Natural killer cell (primary cell): ENCODE measurements around the gene TRAF3. TPM values are rescaled to one million over a fixed set of nuclear protein-coding genes. Genes with fewer than 3 reads are reported as not detected.

Source experiments
- ATAC-seq, 3 donors: fragments of 150-1000 bp in 2 of 3; fragments of 200-7000 bp in 1 of 3; cut with Tn5 transposase; 1 replicate in 1 of 3; 2 replicates in 2 of 3; pipeline ENCODE4 v1.10.0; 2021; ENCODE audit warnings: mild to moderate bottlenecking in 2 of 3, moderate library complexity in 2 of 3
- DNase-seq, 2 donors: peaks; one replicate each; pipeline versions ENCODE4 v3.0.0 to v3.0.0-alpha.2; 2013 to 2021; ENCODE audit warnings: mixed read lengths in 1 of 2
- H3K27ac ChIP-seq: one replicate; pipeline ENCODE4 v1.5.1; 2013; ENCODE audit warnings: mild to moderate bottlenecking, low read length
- H3K27me3 ChIP-seq: one replicate; pipeline ENCODE4 v1.6.1; 2013; ENCODE audit warnings: low read length; ENCODE audit not compliant: control insufficient read depth, insufficient read depth
- H3K36me3 ChIP-seq: one replicate; pipeline ENCODE4 v1.6.1; 2013; ENCODE audit warnings: low read length; ENCODE audit not compliant: control insufficient read depth, insufficient read depth
- H3K4me1 ChIP-seq: one replicate; pipeline ENCODE4 v1.6.1; 2013; ENCODE audit warnings: low read length; ENCODE audit not compliant: control insufficient read depth, insufficient read depth
- H3K4me3 ChIP-seq: one replicate; pipeline ENCODE4 v1.5.1; 2013; ENCODE audit warnings: low read length
- H3K9me3 ChIP-seq: one replicate; pipeline ENCODE4 v1.6.1; 2013; ENCODE audit warnings: low read length; ENCODE audit not compliant: control insufficient read depth, insufficient read depth
- H3K27ac Mint-ChIP-seq, 2 donors: one replicate each; pipeline ENCODE4 v1.8.0; 2022; ENCODE audit warnings: mild to moderate bottlenecking in 2 of 2, mixed read lengths in 2 of 2, moderate library complexity in 1 of 2
- H3K27me3 Mint-ChIP-seq, 2 donors: one replicate each; pipeline ENCODE4 v1.8.0; 2022; ENCODE audit warnings: low read depth in 2 of 2, mixed read lengths in 2 of 2
- H3K36me3 Mint-ChIP-seq: one replicate; pipeline ENCODE4 v1.8.0; 2022; ENCODE audit warnings: mixed read lengths
- H3K4me1 Mint-ChIP-seq, 2 donors: one replicate each; pipeline ENCODE4 v1.8.0; 2022; ENCODE audit warnings: mixed read lengths in 2 of 2
- H3K4me3 Mint-ChIP-seq: one replicate; pipeline ENCODE4 v1.8.0; 2022; ENCODE audit warnings: mild to moderate bottlenecking, moderate library complexity, mixed read lengths
- H3K9me3 Mint-ChIP-seq, 2 donors: one replicate each; pipeline ENCODE4 v1.8.0; 2022; ENCODE audit warnings: mixed read lengths in 2 of 2
- CTCF ChIP-seq: fragments of 200-600 bp; IDR thresholded peaks from one replicate; pipeline ENCODE4 v1.8.0; 2022; ENCODE audit warnings: antibody characterized with exemption
- WGBS: methylation state at CpG from one replicate; pipeline ENCODE4 v1.1.7; 2013; ENCODE audit warnings: missing lambda C conversion rate; ENCODE audit not compliant: insufficient coverage; 5-methylcytosine and 5-hydroxymethylcytosine counted together
- intact Hi-C: fragments of 100-400 bp; cut with micrococcal nuclease; formaldehyde crosslinking; loops from one replicate; pipeline ENCODE4 v1.14.2; 2022
- total RNA-seq, 4 donors: library from RNA; stranded (reverse); fragments of 120-200 nt in 1 of 4; gene quantifications; one replicate each; pipeline versions ENCODE4 v1.2.3 to v1.2.4, GENCODE V29; 2013 to 2022

TRAF3 gene
- total RNA-seq, 3 donors from 2014 or later (not counting 1 experiment from before 2014, with no cell fraction given): 21.0 to 31.6 (median 23.5) TPM

- no peaks in the 10 kb centered on the region for H3K9me3 ChIP-seq
- DNase-seq (no peak), ATAC-seq (no peak)
- Mint-ChIP-seq H3K4me3 (no peak overlapping the region), H3K9me3 (no peaks in the 10 kb centered on the region), H3K4me1 (peaks cover 10 to 11% of the 10 kb centered on the region in 2 donors), H3K27ac (no peak overlapping the region), H3K27me3 (no peaks in the 10 kb centered on the region), H3K36me3 (no peaks in the 10 kb centered on the region)
- H3K4me1 ChIP-seq: peaks cover 15% of the 10 kb centered on the region
- no peaks in the 10 kb centered on the region for H3K36me3 ChIP-seq
- H3K27me3 ChIP-seq: no peaks in the 10 kb centered on the region
- H3K4me3 ChIP-seq: no peak overlapping the region
- 68% methylated on average over 15 of the region's 15 CpGs for WGBS
- intact Hi-C loops: no loop called here
- no peak for TF ChIP-seq CTCF
- no peak overlapping the region for H3K27ac ChIP-seq
Observed at GRCh38 chr14:102953100-102953499, 175.9 kb downstream of the TRAF3 start.

GRCh38 chr14:102954081-102954789 is 177.0 kb downstream of the TRAF3 start:
- WGBS: 94% methylated on average over 18 of the region's 18 CpGs
- H3K4me1 Mint-ChIP-seq: peaks cover 4% of the 10 kb centered on the region in 2 donors
- no peak for ATAC-seq
- no peak overlapping the region for H3K4me3 Mint-ChIP-seq
- H3K4me3 ChIP-seq: no peak overlapping the region
- H3K4me1 ChIP-seq: peaks cover 8% of the 10 kb centered on the region
- DNase-seq: no peak
- no peak overlapping the region for H3K27ac ChIP-seq
- no peaks in the 10 kb centered on the region for H3K27me3 Mint-ChIP-seq
- no peak overlapping the region for H3K27ac Mint-ChIP-seq
- H3K27me3 ChIP-seq: no peaks in the 10 kb centered on the region
- intact Hi-C loops: no loop called here
- no peaks in the 10 kb centered on the region for H3K9me3 Mint-ChIP-seq
- H3K36me3 ChIP-seq: no peaks in the 10 kb centered on the region
- no peak for TF ChIP-seq CTCF
- H3K9me3 ChIP-seq: no peaks in the 10 kb centered on the region
- H3K36me3 Mint-ChIP-seq: no peaks in the 10 kb centered on the region

GRCh38 chr14:102955636-102956408 is 178.6 kb downstream of the TRAF3 start:
- Mint-ChIP-seq H3K36me3 (no peaks in the 10 kb centered on the region), H3K4me1 (no peaks in the 10 kb centered on the region), H3K27me3 (no peaks in the 10 kb centered on the region), H3K4me3 (no peak overlapping the region), H3K9me3 (no peaks in the 10 kb centered on the region), H3K27ac (no peak overlapping the region)
- intact Hi-C loops: no loop called here
- no peak overlapping the region for H3K27ac ChIP-seq
- H3K36me3 ChIP-seq: no peaks in the 10 kb centered on the region
- DNase-seq (no peak), ATAC-seq (no peak)
- 90% methylated on average over 7 of the region's 8 CpGs for WGBS
- TF ChIP-seq CTCF: no peak
- no peaks in the 10 kb centered on the region for H3K27me3 ChIP-seq
- H3K9me3 ChIP-seq: no peaks in the 10 kb centered on the region
- H3K4me3 ChIP-seq: no peak overlapping the region
- no peaks in the 10 kb centered on the region for H3K4me1 ChIP-seq
